OCI-LY7 (cell line): Measurements from ENCODE around the gene KIF17.

Experiments used
- EZH2phosphoT487 ChIP-seq: fragments of 200-600 bp; sonication (generic); IDR thresholded peaks from 2 replicates; pipeline ENCODE4 v1.6.1; 2018; ENCODE audit warnings: low read depth, borderline replicate concordance, mild to moderate bottlenecking, mixed run types, antibody characterized with exemption, low read length, moderate library complexity, mixed read lengths
- TF ChIP-seq, protein P1 (sequence below): fragments of 200-600 bp; sonication (generic); conservative IDR thresholded peaks from 2 replicates; pipeline ENCODE4 v1.5.1; 2014; ENCODE audit warnings: mild to moderate bottlenecking, antibody characterized with exemption, low read length, moderate library complexity, mixed read lengths

DNA sequence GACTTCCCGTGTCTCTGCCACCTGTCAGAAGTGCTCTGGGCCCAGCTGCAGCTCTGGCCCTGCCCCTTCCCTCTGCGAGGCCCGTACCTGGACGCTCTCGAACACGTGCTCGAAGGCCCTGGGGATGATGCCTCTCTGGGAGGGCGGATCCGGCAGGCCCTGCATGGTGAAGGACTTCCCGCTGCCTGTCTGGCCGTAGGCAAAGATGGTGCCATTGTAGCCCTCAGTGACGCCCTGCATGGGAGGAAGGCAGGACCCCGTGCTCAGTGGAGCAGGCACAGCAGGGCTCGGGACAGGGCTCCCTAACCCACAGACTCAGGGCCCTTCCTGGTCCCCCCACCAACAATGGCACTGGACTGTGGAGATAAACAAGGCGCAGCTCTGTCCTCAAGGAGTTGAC, 2.4 kb downstream of the KIF17 start:
- TF ChIP-seq, protein P1, sequence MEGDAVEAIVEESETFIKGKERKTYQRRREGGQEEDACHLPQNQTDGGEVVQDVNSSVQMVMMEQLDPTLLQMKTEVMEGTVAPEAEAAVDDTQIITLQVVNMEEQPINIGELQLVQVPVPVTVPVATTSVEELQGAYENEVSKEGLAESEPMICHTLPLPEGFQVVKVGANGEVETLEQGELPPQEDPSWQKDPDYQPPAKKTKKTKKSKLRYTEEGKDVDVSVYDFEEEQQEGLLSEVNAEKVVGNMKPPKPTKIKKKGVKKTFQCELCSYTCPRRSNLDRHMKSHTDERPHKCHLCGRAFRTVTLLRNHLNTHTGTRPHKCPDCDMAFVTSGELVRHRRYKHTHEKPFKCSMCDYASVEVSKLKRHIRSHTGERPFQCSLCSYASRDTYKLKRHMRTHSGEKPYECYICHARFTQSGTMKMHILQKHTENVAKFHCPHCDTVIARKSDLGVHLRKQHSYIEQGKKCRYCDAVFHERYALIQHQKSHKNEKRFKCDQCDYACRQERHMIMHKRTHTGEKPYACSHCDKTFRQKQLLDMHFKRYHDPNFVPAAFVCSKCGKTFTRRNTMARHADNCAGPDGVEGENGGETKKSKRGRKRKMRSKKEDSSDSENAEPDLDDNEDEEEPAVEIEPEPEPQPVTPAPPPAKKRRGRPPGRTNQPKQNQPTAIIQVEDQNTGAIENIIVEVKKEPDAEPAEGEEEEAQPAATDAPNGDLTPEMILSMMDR = no peak
- no peak for TF ChIP-seq EZH2phosphoT487
